Left lung (tissue), 10 donors: ENCODE results near the gene SAPCD1. TPM values are rescaled to one million over a fixed set of nuclear protein-coding genes. Genes with fewer than 3 reads are reported as not detected.

Experiments
- ATAC-seq: fragments of 200-7000 bp; cut with Tn5 transposase; one replicate; pipeline ENCODE4 v1.9.1; 2020; ENCODE audit warnings: moderate library complexity
- DNase-seq, 4 donors: peaks; one replicate each; pipeline ENCODE4 v3.0.0-alpha.2; 2013 to 2020
- H3K27ac ChIP-seq, 2 donors: fragments of 200-600 bp; sonication (generic) in 1 of 2; one replicate each; pipeline versions ENCODE4 v1.5.0 to v1.8.0; 2020 to 2021
- H3K27me3 ChIP-seq, 2 donors: fragments of 200-600 bp; sonication (generic) in 1 of 2; one replicate each; pipeline versions ENCODE4 v1.5.0 to v1.8.0; 2020 to 2021
- H3K36me3 ChIP-seq, 2 donors: fragments of 200-600 bp; sonication (generic) in 1 of 2; one replicate each; pipeline versions ENCODE4 v1.5.0 to v1.8.0; 2020 to 2021
- H3K4me1 ChIP-seq, 2 donors: fragments of 200-600 bp; one replicate each; pipeline ENCODE4 v1.8.0; 2021
- H3K4me3 ChIP-seq, 2 donors: fragments of 200-600 bp; sonication (generic) in 1 of 2; one replicate each; pipeline versions ENCODE4 v1.5.0 to v1.8.0; 2020 to 2021; ENCODE audit warnings: mild to moderate bottlenecking in 1 of 2
- H3K9me3 ChIP-seq, 2 donors: fragments of 200-600 bp; sonication (generic) in 1 of 2; one replicate each; pipeline versions ENCODE4 v1.5.0 to v1.8.0; 2020 to 2021
- CTCF ChIP-seq, 2 donors: fragments of 200-600 bp; sonication (generic) in 1 of 2; IDR thresholded peaks; one replicate each; pipeline versions ENCODE4 v1.5.0 to v1.8.0; 2021; ENCODE audit warnings: antibody characterized with exemption in 2 of 2
- intact Hi-C, 2 donors: fragments of 100-400 bp; cut with DNase I; formaldehyde crosslinking; loops; one replicate each; pipeline versions ENCODE4 v1.11.2 to v1.14.2; 2022
- polyA plus RNA-seq, 6 donors: library from polyadenylated mRNA; unstranded; fragments of 120-200 nt; gene quantifications; one replicate each; pipeline ENCODE4 v1.2.1, GENCODE V29; 2013; ENCODE audit not compliant: insufficient read length in 6 of 6
- total RNA-seq, 2 donors: library from RNA; stranded (reverse); fragmentation: NEBNext Ultra II Directional; extraction: Animal tissue kit (Norgen Biotek cat#: 25700); gene quantifications; one replicate each; pipeline ENCODE4 v1.2.1, GENCODE V29; 2021
- donor health status: DM: no; HTN: yes; CAD: no.
- donor health status: DM: no; HTN: no; CAD: no.

The SAPCD1 gene
- total and polyA plus RNA-seq, 8 donors, result 1.3 to 11.1 (median 7.4) TPM

- H3K4me1 ChIP-seq, result peaks cover 25 to 61% of the 10 kb centered on the region in 2 donors
- DNase-seq, result peak in 2 of 4 donors; percentile 66 to 83
- TF ChIP-seq CTCF (IDR thresholded peaks at IDR 0.05), result no peak
- peak overlapping the region; percentile 77 to 97 for H3K27ac ChIP-seq
- H3K4me3 ChIP-seq, result peak overlapping the region in 1 of 2 donors; percentile 79
- H3K36me3 ChIP-seq, result peaks cover 0 to 49% of the 10 kb centered on the region in 2 donors
- ATAC-seq, result peak; percentile 4
- H3K9me3 ChIP-seq, result no peaks in the 10 kb centered on the region
- intact Hi-C loops, result no loop called here
- no peaks in the 10 kb centered on the region for H3K27me3 ChIP-seq
Measured at GRCh38 chr6:31727034-31727716, 35.3 kb upstream of the SAPCD1 start.

GRCh38 chr6:31727717-31728671, 34.5 kb upstream of the SAPCD1 start:
- Histone ChIP-seq H3K4me1 (peaks cover 25 to 69% of the 10 kb centered on the region in 2 donors), H3K27me3 (no peaks in the 10 kb centered on the region), H3K9me3 (no peaks in the 10 kb centered on the region), H3K4me3 (peak overlapping the region; percentile 48 to 79), H3K36me3 (peaks cover 0 to 58% of the 10 kb centered on the region in 2 donors), H3K27ac (peak overlapping the region; percentile 77 to 97)
- DNase-seq, result peak in 1 of 4 donors; percentile 85
- intact Hi-C loops, result no loop called here
- no peak for ATAC-seq
- TF ChIP-seq CTCF (IDR thresholded peaks at IDR 0.05), result no peak

- Histone ChIP-seq H3K4me3 (peak within 1 kb of the TSS; percentile 48 to 79), H3K4me1 (peaks cover 25 to 79% of the 10 kb centered on the region in 2 donors), H3K27me3 (no peaks in the 10 kb centered on the region), H3K36me3 (peaks cover 4 to 67% of the 10 kb centered on the region in 2 donors), H3K27ac (peak within 1 kb of the TSS; percentile 92 to 97), H3K9me3 (no peaks in the 10 kb centered on the region)
- ATAC-seq (peak; percentile 42), DNase-seq (peak in 1 of 4 donors; percentile 81)
- intact Hi-C loops, result no loop called here
- peak; percentile 48 to 60 for TF ChIP-seq CTCF (IDR thresholded peaks at IDR 0.05)
Measured at GRCh38 chr6:31728767-31729514, 33.5 kb upstream of the SAPCD1 start, which contains the start of gene DDAH2. Gene DDAH2, minus strand, starts transcription at chr6:31729299. Its CDS starts 138 bp downstream, at chr6:31729161.

- H3K4me1 ChIP-seq, result peaks cover 30 to 85% of the 10 kb centered on the region in 2 donors
- ATAC-seq, result peak; percentile 89
- intact Hi-C loops, result no loop called here
Measured at GRCh38 chr6:31729515-31729978, 32.9 kb upstream of the SAPCD1 start.

More at GRCh38 chr6:31729515-31729978, 32.9 kb upstream of the SAPCD1 start:
- DNase-seq, result peak; percentile 92 to 95 (median 94)
- Histone ChIP-seq H3K27ac (peak overlapping the region; percentile 92 to 97), H3K27me3 (no peaks in the 10 kb centered on the region), H3K36me3 (peaks cover 4 to 65% of the 10 kb centered on the region in 2 donors), H3K4me3 (peak overlapping the region; percentile 48 to 79), H3K9me3 (no peaks in the 10 kb centered on the region)
- TF ChIP-seq CTCF (IDR thresholded peaks at IDR 0.05), result peak in 1 of 2 donors; percentile 2
